Measurements from ENCODE around the gene EXOSC1. TPM values are rescaled to one million over a fixed set of nuclear protein-coding genes. Genes with fewer than 3 reads are reported as not detected.

Gene EXOSC1
- total and polyA plus RNA-seq, 7 donors = 29.1 to 42.6 (median 37.5) TPM

DNA sequence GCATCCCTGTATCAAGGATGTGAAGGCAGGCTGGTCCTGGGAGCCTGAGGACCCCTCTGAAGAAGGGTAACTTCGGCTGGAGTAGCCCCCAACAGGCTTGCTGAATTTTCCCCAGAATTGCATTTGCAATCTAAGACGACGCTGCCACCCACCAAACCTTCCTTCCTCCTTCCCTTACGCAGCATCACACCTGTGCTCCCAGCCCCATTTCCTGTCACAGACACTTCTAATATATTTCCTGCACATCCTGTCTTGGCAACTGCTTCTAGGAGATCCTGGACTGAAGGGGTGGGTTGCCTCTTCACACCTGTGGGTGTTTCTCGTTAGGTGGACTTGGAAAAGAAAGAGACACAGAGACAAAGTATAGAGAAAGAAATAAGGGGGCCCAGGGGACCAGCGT lies 29.2 kb downstream of the EXOSC1 start:
- H3K27me3 ChIP-seq = no peaks in the 10 kb centered on the region
- intact Hi-C loops (cut with DNase I) = no loop called here
- TF ChIP-seq, protein P1, sequence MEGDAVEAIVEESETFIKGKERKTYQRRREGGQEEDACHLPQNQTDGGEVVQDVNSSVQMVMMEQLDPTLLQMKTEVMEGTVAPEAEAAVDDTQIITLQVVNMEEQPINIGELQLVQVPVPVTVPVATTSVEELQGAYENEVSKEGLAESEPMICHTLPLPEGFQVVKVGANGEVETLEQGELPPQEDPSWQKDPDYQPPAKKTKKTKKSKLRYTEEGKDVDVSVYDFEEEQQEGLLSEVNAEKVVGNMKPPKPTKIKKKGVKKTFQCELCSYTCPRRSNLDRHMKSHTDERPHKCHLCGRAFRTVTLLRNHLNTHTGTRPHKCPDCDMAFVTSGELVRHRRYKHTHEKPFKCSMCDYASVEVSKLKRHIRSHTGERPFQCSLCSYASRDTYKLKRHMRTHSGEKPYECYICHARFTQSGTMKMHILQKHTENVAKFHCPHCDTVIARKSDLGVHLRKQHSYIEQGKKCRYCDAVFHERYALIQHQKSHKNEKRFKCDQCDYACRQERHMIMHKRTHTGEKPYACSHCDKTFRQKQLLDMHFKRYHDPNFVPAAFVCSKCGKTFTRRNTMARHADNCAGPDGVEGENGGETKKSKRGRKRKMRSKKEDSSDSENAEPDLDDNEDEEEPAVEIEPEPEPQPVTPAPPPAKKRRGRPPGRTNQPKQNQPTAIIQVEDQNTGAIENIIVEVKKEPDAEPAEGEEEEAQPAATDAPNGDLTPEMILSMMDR (IDR thresholded peaks at IDR 0.05) = no peak
- no peak for TF ChIP-seq POLR2AphosphoS5 (IDR thresholded peaks at IDR 0.05)
- TF ChIP-seq POLR2A (IDR thresholded peaks at IDR 0.05) = no peak
- no peak for TF ChIP-seq EP300 (IDR thresholded peaks at IDR 0.05)
- 55 to 85% methylated on average over 6 of the region's 6 CpGs for WGBS, 2 donors
- H3K36me3 ChIP-seq = no peaks in the 10 kb centered on the region
- no peak overlapping the region for H3K27ac ChIP-seq
- no peak overlapping the region for H3K4me3 ChIP-seq
- DNase-seq = no peak
- peaks cover 0 to 13% (median 7%) of the 10 kb centered on the region in 4 donors for H3K4me1 ChIP-seq
- no peaks in the 10 kb centered on the region for H3K9me3 ChIP-seq

DNA sequence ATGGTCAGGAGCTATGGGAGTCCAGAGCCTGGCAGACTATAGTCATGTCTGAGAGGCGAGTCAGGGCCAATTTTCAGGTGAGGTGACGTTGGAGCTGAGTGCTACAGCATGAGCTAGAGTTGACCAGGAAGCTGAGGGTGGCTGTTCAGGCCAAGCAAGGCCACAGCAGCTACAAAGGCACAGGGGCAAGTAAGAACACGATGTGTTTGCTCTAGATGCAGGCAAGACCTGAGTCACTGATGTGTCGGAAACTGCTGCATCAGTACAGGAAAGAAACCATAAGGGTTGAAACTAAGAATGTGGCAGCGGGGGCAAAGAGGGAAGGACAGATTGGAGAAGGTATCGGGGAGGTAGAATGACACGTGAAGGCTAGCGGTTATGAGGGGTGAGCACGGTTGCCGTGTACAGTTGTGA lies 32.9 kb downstream of the EXOSC1 start:
- WGBS, 2 donors = 80 to 82% methylated on average over 10 of the region's 10 CpGs
- DNase-seq = no peak
- Histone ChIP-seq H3K9me3 (no peaks in the 10 kb centered on the region), H3K27me3 (no peaks in the 10 kb centered on the region), H3K4me3 (no peak overlapping the region), H3K27ac (no peak overlapping the region), H3K36me3 (no peaks in the 10 kb centered on the region), H3K4me1 (peaks cover 0 to under 1% (median 0%) of the 10 kb centered on the region in 4 donors)
- intact Hi-C loops (cut with DNase I) = no loop called here
- no peak for TF ChIP-seq POLR2AphosphoS5 (IDR thresholded peaks at IDR 0.05)
- TF ChIP-seq POLR2A (IDR thresholded peaks at IDR 0.05) = no peak
- no peak for TF ChIP-seq EP300 (IDR thresholded peaks at IDR 0.05)
- TF ChIP-seq, protein P1 (IDR thresholded peaks at IDR 0.05) = no peak

DNA sequence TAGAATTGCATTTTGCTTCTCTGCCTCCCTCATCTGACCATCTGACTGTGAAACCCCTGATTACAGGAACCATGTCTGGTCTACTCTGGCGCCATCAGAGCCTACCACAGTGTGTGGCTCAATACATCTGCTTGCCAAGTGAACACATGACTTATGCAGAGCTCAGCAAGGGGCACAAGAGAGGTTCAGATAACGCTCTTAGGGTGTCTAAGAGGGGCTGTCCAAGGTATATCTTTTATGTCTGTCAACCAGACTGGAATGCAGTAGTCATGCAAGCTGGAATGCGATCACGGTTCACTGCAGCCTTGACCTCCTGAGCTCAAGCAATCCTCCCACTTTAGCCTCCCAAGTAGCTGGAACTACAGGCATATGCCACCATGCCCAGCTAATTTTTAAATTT lies 34.4 kb downstream of the EXOSC1 start:
- H3K4me3 ChIP-seq = no peak overlapping the region
- intact Hi-C loops (cut with DNase I) = no loop called here
- no peaks in the 10 kb centered on the region for H3K27me3 ChIP-seq
- H3K36me3 ChIP-seq = no peaks in the 10 kb centered on the region
- H3K9me3 ChIP-seq = no peaks in the 10 kb centered on the region
- TF ChIP-seq EP300 (IDR thresholded peaks at IDR 0.05) = no peak
- no peak for TF ChIP-seq POLR2AphosphoS5 (IDR thresholded peaks at IDR 0.05)
- no peak for TF ChIP-seq POLR2A (IDR thresholded peaks at IDR 0.05)
- TF ChIP-seq, protein P1 (IDR thresholded peaks at IDR 0.05) = no peak
- DNase-seq = no peak
- H3K27ac ChIP-seq = no peak overlapping the region
- 85 to 87% methylated on average over 4 of the region's 4 CpGs for WGBS, 2 donors
- peaks cover 0 to 9% (median 9%) of the 10 kb centered on the region in 4 donors for H3K4me1 ChIP-seq

DNA sequence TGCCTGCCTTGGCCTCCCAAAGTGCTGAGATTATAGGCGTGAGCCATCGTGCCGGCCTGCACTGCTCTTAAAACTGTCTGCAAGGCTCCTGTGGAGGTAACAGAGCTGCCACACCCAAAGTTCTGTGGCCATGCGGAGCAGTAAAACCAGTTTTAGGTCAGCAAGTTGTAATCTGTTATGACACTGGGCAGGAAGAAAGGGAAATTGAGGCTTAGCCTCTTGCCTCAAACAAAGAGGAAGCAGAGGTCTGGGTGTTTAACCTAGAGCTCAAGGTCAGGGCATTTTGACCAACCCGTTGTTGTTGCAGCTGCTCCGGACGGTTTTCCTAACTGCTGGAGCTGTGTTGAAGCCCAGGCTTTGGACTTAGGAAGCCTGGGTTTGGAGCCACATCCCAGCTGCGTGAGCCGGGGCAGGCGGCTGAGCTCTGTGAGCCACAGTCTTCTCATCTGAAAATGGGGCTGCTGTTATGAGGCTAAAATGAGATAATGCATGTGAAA lies 37.3 kb downstream of the EXOSC1 start:
- Histone ChIP-seq H3K27me3 (no peaks in the 10 kb centered on the region), H3K4me1 (peaks cover 0 to 9% (median 9%) of the 10 kb centered on the region in 4 donors), H3K27ac (no peak overlapping the region), H3K4me3 (no peak overlapping the region), H3K36me3 (no peaks in the 10 kb centered on the region), H3K9me3 (no peaks in the 10 kb centered on the region)
- whole genome bisulfite sequencing, 2 donors = 23 to 71% methylated on average over 10 of the region's 10 CpGs
- TF ChIP-seq POLR2AphosphoS5 (IDR thresholded peaks at IDR 0.05) (no peak), EP300 (IDR thresholded peaks at IDR 0.05) (no peak), POLR2A (IDR thresholded peaks at IDR 0.05) (no peak)
- TF ChIP-seq, protein P1 (IDR thresholded peaks at IDR 0.05) = no peak
- DNase-seq = no peak
- intact Hi-C loops (cut with DNase I) = no loop called here

DNA sequence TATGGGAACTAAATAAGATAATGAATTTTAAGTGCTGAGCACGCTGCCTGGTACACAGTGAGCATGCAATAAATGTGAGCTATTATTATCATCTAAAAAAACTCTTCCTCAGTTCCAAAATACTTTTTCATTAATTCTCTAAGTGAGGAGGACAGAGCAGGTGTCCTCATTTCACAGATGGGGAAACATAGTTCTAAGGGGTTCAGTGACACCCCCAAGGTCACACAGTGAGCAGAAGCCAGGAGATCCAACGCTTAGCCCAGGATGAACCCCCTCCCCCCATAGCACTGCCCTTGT lies 37.9 kb downstream of the EXOSC1 start:
- intact Hi-C loops (cut with DNase I) = no loop called here
- H3K36me3 ChIP-seq = no peaks in the 10 kb centered on the region
- TF ChIP-seq POLR2A (IDR thresholded peaks at IDR 0.05) (no peak), POLR2AphosphoS5 (IDR thresholded peaks at IDR 0.05) (no peak), EP300 (IDR thresholded peaks at IDR 0.05) (no peak)
- TF ChIP-seq, protein P1 (IDR thresholded peaks at IDR 0.05) = no peak
- H3K4me1 ChIP-seq = peaks cover 0 to 9% (median 9%) of the 10 kb centered on the region in 4 donors
- no peak overlapping the region for H3K27ac ChIP-seq
- WGBS, 2 donors = 87 to 91% methylated on average over 2 of the region's 2 CpGs
- no peak for DNase-seq
- H3K4me3 ChIP-seq = no peak overlapping the region
- H3K9me3 ChIP-seq = no peaks in the 10 kb centered on the region
- no peaks in the 10 kb centered on the region for H3K27me3 ChIP-seq

Data from sigmoid colon (tissue), 7 donors.